Sigmoid colon (tissue), 4 donors: Measurements from ENCODE around the gene AUTS2.

Experiments used
- CTCF ChIP-seq, 4 experiments: fragments of 450-650 bp in 3 of 4; fragments of 200-600 bp in 1 of 4; IDR thresholded peaks; one replicate each; pipeline ENCODE4 v1.5.1; 2016 to 2019; ENCODE audit warnings: antibody characterized with exemption in 4 of 4, mild to moderate bottlenecking in 3 of 4, moderate library complexity in 2 of 4
- EP300 ChIP-seq, 4 donors: sonication (generic); formaldehyde crosslinking; IDR thresholded peaks; one replicate each; pipeline ENCODE4 v1.6.1; 2017; ENCODE audit warnings: antibody characterized with exemption in 4 of 4
- POLR2A ChIP-seq, 2 donors: fragments of 450-650 bp; IDR thresholded peaks; one replicate each; pipeline ENCODE4 v1.6.1; 2016; ENCODE audit warnings: antibody characterized with exemption in 2 of 2, mild to moderate bottlenecking in 2 of 2, moderate library complexity in 2 of 2
- POLR2AphosphoS5 ChIP-seq, 4 donors: sonication (generic); formaldehyde crosslinking; IDR thresholded peaks; one replicate each; pipeline ENCODE4 v1.6.1; 2017; ENCODE audit warnings: antibody characterized with exemption in 4 of 4

GRCh38 chr7:69878591-69878990 is 280.3 kb downstream of the AUTS2 start:
- TF ChIP-seq CTCF (IDR thresholded peaks at IDR 0.05) (no peak), POLR2AphosphoS5 (IDR thresholded peaks at IDR 0.05) (no peak), POLR2A (IDR thresholded peaks at IDR 0.05) (no peak), EP300 (IDR thresholded peaks at IDR 0.05) (no peak)
